GM19438 (cell line): ENCODE data around the gene DHRS1.

Experiments used
- ATAC-seq: cut with Tn5 transposase; IDR thresholded peaks from one replicate; pipeline ENCODE4 v1.9.1; 2021; ENCODE audit warnings: low read depth; ENCODE audit not compliant: unreplicated experiment

The DHRS1 gene

DNA sequence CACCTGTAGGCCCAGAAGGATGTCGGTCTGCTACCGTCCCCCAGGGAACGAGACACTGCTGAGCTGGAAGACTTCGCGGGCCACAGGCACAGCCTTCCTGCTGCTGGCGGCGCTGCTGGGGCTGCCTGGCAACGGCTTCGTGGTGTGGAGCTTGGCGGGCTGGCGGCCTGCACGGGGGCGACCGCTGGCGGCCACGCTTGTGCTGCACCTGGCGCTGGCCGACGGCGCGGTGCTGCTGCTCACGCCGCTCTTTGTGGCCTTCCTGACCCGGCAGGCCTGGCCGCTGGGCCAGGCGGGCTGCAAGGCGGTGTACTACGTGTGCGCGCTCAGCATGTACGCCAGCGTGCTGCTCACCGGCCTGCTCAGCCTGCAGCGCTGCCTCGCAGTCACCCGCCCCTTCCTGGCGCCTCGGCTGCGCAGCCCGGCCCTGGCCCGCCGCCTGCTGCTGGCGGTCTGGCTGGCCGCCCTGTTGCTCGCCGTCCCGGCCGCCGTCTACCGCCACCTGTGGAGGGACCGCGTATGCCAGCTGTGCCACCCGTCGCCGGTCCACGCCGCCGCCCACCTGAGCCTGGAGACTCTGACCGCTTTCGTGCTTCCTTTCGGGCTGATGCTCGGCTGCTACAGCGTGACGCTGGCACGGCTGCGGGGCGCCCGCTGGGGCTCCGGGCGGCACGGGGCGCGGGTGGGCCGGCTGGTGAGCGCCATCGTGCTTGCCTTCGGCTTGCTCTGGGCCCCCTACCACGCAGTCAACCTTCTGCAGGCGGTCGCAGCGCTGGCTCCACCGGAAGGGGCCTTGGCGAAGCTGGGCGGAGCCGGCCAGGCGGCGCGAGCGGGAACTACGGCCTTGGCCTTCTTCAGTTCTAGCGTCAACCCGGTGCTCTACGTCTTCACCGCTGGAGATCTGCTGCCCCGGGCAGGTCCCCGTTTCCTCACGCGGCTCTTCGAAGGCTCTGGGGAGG, 11.3 kb upstream of the DHRS1 start, which contains the start of gene LTB4R:
Gene LTB4R (plus strand): TSS at position 857 of the 959 bp plus-strand sequence. CDS start 4,150 bp downstream, outside the sequence.
- peak; percentile 66 for ATAC-seq

DNA sequence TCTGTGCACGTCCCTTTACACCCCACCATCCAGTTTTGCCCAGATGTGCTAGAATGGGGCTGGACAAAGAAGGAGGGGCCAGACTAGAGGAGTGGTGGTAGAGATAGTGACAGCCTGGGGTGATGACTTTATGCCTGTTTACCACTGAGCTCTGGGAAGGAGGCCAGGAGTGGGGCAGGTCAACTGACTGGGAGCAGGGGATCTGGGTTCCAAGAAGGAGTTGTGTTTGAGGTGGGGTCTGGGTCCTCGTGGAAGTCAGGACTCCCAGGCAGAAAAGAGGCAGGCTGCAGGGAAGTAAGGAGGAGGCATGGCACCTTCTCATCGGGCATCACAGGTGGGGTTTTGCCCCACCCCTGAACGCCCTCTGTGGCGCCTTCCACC, 10.7 kb upstream of the DHRS1 start:
- no peak for ATAC-seq

DNA sequence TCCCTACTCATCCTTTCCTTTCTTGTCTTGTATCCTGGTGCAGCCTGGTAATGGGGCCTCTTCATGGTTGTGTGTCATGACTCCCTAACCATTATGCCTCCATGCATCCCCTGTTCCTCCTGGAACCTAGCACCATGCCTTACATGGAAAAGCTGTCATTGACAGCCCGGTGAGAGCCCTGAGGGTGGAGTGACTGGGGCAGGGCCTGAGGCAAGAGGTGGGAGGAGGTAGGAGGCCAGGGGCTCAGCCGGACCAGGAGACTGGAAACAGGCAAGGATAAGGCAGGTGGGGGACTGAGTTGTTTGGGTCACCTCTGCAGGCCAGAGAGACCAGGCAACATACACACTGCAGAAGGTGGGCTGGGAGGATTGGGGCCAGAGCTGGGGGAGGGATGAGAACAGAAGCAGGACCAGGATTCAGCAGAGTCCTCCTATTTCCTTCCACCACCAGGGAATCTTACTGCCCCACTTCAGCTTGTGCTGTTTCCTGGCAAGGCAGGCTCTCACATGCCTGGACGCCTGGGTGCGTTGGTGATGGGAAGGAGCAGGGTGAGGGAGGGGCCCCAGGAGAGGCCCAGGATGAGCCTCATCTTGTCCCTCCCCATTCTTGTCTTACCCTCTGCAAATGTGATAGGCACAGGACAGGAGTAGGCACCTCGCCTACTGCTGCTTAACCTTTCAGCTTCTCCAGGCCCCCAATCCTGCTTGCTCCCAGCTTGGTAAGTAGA, 10.1 kb upstream of the DHRS1 start, which contains the start of gene LTB4R2:
Gene LTB4R2 (plus strand): TSS at position 603 of the 727 bp plus-strand sequence. CDS start 525 bp downstream, outside the sequence.
- ATAC-seq, result no peak

DNA sequence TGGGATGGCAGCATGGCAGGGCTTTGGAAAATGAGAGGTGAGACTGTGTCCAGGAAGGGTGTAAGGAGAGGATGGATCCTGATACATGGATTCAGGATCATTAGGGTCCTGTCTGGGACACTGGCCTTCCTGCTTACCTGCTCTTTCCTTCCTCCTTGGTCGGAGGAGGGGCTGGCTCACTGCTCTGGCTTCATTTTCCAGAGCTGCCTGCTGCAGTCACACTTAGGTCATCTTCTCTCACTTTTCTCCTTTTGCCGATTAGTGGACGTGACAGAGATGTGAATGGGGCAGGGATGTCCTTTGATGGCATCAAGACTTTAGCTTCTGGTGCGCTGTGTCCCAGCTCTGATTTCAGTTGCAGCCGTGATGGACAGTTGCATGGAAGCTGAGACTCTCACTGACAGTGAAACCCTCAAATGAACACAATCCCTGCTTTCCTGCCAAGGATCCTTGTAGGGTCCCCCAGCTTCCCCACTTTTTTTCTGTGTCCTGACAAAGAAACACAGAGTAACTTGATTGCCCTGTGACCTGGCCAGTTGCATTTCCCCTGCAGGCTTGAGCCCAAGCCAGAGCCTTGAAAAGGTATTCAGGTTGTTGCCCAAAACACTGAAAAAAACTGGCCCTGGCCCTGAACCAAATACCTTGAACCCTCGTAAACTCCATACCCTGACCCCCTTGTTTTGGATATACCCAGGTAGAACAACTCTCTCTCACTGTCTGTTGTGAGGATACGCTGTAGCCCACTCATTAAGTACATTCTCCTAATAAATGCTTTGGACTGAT, 9.0 kb upstream of the DHRS1 start:
- no peak for ATAC-seq

DNA sequence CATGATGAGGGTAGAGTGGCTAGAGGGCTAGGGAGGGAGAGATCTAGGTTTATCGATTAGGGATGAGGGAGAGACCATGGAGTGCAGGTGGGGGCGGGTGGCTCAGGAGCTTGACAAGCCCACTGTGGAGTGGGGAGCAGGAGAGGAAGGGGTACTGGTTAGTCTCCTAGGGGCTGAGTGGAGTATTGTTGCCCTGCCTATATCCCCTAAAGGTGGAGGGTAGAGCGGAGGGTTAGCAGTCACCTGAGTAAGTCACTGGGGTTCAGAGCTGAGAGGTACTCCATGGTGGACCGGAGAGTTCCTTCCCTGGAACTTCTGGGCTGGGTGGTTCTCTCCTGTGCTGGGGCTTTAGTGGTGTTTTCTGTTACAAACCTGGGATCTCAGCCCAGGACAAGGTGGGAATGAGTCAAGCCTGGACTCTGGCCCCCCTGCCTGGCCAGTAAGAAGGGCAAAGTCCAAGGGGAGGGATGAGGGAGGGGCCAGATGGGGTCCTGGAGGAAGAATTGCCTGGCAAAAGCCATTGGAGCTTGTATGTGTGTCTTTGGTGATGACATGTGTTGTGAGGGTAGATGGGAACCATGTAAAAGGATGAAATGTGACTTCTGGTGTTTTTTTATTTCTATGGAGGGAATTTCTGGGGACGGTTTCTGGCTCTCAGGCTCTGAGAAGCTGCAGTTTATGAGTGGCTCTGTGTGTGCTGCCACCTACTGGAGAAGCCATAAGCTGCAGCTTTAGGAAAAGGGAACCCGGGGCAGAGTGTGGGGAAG, 8.2 kb upstream of the DHRS1 start, which contains the start of gene CIDEB:
Gene CIDEB (minus strand): TSS at position 403 of the 767 bp plus-strand sequence. CDS start 119 bp downstream, at position 284.
- ATAC-seq, result no peak

DNA sequence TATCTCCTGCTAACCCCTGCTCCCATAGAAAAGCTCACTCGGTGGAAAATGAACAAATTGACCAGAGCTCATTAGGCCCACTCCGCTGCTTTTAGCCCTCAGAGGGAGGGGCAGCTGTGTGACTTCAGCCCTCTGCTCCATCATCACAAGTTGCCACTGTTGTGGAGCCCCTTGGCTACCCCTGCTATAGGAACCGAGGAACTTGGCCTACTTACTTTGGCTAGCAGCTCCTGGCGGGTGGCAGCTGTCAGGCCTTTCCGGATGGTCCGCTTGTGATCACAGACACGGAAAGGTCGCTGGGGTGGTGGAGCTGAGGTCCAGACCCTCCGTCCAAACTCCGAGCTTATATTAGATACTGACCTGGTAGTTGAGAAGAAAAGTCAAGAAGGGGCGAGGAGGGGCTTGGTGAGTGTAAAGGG, 7.6 kb upstream of the DHRS1 start:
- no peak for ATAC-seq

DNA sequence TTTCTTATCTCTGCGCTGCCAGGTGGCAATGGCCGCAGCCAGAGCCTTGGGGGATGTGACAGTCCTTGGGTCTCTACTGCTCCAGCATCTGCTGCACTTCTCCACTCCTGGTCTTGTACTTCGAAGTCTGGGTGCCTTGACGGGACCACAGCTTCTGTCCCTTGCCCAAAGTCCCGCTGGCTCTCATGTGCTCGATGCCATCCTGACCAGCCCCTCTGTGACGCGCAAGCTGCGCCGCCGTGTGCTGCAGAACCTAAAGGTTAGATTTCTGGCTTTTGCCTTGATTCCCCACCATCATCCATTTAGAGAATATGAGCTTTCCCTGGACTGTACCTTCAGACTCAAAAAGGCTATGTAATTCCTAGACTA, 4.4 kb upstream of the DHRS1 start:
- no peak for ATAC-seq

DNA sequence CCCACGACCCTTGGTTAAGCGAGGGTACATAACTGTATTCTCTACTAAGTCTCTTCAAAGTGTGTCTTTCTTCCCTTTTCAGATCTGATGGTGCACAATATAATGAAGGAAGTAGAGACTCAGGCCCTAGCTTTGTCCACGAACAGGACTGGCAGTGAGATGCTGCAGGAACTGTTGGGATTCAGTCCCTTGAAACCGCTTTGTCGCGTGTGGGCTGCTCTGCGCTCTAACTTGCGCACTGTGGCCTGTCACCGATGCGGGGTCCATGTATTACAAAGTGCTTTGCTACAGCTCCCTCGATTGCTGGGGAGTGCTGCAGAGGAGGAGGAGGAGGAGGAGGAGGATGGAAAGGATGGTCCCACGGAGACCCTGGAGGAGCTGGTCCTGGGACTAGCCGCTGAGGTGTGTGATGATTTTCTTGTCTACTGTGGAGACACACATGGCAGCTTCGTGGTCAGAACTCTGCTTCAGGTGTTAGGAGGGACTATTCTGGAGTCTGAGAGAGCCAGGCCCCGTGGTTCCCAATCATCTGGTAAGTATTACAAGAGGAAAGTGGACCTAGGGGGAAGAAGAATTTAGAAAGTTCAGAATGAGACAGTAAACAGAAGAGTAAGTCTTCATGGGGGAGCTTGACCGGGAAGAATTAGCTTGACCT, 873 bp upstream of the DHRS1 start:
- ATAC-seq, result no peak

DNA sequence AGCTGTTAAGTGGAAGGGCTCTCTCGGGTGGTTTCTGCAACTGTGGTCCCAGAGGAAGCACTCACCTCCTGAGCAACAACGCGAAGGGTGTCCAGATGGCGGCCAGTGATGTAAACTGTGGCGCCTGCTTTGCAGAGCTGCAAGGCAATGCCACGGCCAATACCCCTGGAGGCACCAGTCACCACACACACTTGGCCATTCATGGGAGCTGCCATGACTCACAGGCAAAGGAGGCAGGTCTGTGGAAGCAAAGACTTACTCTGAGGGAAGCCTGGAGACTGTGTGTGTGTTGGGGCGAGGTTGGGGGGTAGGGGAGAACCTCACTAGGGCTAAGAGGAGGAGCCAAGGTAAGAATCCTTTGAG, 707 bp downstream of the DHRS1 start:
- ATAC-seq, result no peak

DNA sequence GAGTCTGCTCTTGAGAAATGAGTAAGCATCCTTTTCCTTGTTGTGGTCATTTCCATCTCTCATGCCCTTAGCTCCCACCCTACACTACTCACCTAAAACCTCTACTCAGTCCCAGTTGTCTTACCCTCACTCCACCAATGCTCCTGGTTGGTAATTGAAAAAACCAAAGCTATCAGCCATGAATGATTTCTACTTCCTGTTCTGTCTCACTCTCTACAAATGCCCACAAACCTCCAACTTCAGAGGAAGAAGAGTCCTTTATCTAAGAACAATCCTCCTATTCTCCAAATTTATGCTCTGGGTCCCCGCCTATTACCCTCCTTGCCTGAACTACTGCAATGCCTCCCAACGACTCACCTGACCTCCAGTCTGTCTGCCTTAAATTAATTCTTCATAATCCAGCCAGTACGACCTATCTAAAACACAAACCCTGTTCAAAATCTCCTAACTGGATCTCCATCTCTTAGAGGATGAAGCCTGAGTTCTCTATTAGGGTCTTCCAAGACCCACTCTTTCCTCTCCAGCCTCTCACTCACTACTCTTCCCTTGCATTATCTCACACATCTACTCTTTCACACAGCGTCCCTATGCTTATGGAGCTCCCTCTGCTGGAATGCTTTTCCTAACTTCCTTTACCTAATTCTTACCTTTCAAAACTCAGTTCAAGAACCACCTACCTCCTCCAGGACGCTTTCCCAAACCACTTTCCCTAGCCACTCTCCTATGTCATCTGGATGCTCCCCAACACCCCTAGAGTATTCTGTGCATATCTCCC, 2.2 kb downstream of the DHRS1 start:
- ATAC-seq, result peak; percentile 7

DNA sequence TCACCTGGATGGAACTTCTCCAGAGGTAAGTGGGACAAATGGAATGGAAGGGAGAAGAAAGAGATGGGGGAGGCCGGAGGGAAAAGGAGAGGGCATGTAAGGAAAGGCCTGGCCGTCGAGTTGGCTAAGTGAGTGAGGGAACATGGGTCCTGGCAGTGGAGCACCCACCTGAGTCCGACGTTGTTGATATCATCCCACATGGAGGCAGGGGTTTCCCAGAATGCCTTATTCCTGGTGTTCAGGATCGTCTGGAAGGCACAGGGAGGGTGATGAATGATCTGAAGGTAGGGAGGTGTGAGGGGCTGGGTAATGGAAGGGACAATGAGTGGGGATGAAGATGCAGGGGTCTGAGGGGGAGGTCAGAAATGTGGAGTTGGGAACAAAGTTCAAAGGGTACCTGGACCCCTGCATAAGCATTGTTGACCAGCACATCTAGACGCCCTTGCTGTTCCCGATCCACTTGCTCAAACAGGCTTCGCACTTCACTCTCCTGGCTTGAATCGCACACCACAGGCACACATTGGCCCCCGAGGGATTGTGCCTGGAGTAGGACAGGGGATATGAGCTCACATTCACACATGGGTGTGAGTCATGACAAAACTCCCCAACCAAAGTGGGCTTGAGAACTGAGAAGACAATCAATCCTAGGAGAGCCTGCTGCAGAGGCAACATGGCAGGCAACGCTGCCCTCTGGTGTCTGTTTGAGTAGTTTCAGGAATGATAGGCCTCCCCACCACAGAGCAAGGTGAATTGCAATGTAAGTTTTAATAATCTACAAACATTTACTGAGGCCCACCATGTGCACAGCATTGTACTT, 3.0 kb downstream of the DHRS1 start:
- ATAC-seq, result peak; percentile 41

DNA sequence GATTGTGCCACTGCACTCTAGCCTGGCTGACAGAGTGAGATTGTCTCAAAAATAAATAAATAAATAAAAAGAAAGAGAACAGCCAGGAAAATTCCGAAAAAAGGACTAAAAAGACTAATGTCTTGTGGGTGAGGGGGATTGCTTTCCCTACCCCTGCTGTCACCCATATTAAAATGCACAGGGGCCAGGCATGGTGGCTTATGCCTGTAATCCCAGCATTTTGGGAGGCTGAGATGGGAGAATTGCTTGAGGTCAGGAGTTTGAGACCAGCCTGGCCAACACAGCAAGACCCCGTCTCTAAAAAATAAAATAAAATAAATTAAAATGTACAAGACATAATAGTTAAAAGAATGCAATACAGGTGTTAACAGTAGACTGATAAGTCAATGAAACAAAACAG, 6.1 kb downstream of the DHRS1 start:
- no peak for ATAC-seq

DNA sequence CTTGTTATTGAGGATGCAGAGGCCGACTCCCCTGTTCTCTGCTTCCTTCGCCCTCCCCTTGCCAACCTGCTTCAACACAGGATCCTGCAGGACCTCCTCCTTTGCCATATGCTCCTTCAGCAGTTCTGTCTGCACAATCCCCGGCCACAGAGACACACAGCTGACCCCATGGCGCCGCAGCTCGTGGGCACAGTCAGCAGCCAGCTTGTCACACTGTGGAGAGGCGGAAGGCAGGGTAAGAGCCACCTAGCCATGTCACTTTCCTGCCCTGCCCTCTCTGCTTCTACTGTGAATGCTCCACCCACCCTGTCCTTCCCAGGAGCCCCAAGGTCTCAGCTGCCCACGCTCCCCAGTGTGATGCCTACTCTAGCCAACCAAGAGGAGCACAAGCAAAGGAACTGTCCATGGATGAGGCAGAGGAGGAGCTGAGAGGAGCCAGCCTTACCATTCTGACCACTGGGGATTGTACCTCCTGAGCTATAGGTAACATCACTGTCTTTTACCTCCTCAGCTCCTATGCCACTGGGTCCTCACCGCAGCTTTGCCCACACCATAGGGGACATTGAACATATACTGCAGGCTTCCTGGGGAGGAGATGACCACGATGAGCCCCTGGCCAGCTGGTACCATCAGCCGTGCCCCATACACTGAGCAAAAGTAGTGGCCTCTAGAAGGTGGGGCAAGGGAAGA, 7.3 kb downstream of the DHRS1 start:
- no peak for ATAC-seq

DNA sequence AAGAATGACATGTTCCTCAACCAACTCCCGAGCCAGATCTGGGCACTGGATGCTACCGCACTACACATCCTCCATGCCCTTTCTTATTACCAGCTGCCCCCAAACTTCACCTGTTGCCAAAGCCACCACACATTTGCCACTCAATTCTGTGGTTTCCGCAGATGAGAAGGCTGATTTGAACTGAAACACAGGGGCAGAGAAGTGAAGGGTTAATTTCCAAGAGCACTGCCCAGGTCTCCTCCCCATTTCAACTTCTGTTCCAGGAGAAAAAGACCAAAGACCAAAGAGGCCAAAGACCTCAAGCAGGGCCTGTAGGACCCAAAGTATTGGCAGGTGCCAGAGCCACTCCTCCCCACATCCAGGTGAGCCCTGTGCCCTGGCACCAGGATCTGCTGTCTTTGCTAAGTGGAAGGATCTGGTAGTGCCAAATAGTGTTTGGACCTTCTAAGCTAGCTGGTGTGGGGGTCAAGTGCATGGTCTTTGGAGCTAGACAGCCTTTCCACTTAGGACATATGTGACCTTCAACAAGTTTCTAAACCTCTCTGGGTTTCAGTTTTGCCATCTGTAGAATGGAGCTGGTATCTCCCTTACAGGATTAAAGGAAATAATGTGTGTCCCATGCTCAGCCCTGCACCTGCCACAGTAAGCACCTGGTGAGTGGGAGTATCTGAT, 8.0 kb downstream of the DHRS1 start:
- ATAC-seq, result no peak

DNA sequence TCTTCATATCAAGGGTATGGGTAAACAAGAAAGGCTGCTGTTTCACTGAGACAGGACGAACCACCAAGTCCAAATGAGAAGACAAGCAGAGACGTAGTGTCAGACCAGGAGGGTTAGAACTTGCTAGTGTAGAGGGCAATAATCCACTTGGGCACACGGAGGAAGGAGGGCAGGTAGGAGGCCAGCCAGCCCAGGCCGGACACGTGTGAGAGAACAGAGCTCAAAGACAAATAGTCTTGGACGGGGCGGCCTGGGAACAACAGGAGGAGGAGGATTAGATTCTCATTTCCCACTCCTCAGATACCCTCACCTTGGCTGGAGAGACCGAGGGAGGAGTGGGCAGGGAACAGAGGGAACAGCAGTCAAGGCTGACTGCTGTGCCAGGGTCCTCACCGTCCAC, 8.8 kb downstream of the DHRS1 start:
- ATAC-seq, result no peak

DNA sequence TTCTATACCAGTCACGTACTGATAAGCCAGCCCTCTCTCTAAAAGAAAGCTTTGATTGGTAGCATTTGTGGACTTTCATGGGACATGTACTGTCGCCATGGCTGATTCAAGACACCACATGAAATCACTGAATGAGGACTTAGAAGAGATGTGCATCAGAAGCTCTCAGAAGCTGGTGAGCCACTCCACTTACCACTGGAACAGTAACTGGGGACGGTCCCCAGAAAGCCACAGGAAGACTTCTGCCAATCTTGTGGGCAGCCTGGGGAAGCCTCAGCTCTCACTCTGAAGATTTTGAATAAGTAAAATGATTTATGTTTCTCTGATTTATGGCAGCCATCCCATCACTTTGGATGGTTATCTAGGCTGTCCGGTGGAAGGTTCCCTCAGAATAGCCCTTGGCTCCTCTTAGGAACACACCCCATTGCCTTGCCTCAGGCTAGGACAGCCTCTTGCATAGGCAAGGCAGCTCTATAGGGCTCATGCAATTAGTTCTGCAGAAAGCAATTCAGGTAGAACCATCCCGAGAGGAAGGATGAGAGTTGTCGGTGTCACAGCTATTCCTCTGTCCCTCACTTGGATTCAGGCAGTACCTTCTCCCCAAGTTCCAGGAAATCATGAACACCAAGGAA, 9.8 kb downstream of the DHRS1 start:
- peak; percentile 61 for ATAC-seq
